Stimulated activated CD8-positive, alpha-beta memory T cell treated with anti-CD3 and anti-CD28 coated beads, Interleukin-7, amount 100 ng/mL, for 24 hours (primary cell): Measurements from ENCODE around the gene DYNLT2B.
A peak's percentile ranks its signal among the peaks of the same experiment; 100 is the strongest.
"Not testable (repeated sequence)": the region's sequence is repeated elsewhere in the genome, so short reads cannot be mapped to it uniquely, and the experiment has no call there.

ENCODE experiments used
- DNase-seq: peaks from one replicate; pipeline ENCODE4 v3.0.0-alpha.2; 2020; ENCODE audit warnings: low read depth

The DYNLT2B gene

GRCh38 chr3:196317687-196318467 is at the start of gene DYNLT2B:
DYNLT2B (minus strand) TSS chr3:196318240; CDS start chr3:196318152, 88 bp downstream.
- DNase-seq = peak; percentile 65

- no peak for DNase-seq
Measured at GRCh38 chr3:196365736-196366135, 47.7 kb upstream of the DYNLT2B start.

- DNase-seq = no peak
Measured at GRCh38 chr3:196360586-196360985, 42.5 kb upstream of the DYNLT2B start.

GRCh38 chr3:196358540-196358939 is 40.5 kb upstream of the DYNLT2B start:
- DNase-seq = not testable (repeated sequence)

- DNase-seq = no peak
Measured at GRCh38 chr3:196357905-196358304, 39.9 kb upstream of the DYNLT2B start.

GRCh38 chr3:196356556-196356955 is 38.5 kb upstream of the DYNLT2B start:
- DNase-seq = no peak

- no peak for DNase-seq
Measured at GRCh38 chr3:196355668-196356067, 37.6 kb upstream of the DYNLT2B start.

GRCh38 chr3:196354132-196354531 is 36.1 kb upstream of the DYNLT2B start:
- no peak for DNase-seq

GRCh38 chr3:196351541-196351940 is 33.5 kb upstream of the DYNLT2B start:
- DNase-seq = no peak

- no peak for DNase-seq
Measured at GRCh38 chr3:196350067-196350466, 32.0 kb upstream of the DYNLT2B start.

GRCh38 chr3:196348698-196349097 is 30.7 kb upstream of the DYNLT2B start:
- DNase-seq = no peak

GRCh38 chr3:196344663-196345062 is 26.6 kb upstream of the DYNLT2B start:
- no peak for DNase-seq

- not testable (repeated sequence) for DNase-seq
Measured at GRCh38 chr3:196343917-196344316, 25.9 kb upstream of the DYNLT2B start.

GRCh38 chr3:196341137-196341536 is 23.1 kb upstream of the DYNLT2B start:
- DNase-seq = no peak

GRCh38 chr3:196340466-196340865 is 22.4 kb upstream of the DYNLT2B start:
- DNase-seq = no peak

- no peak for DNase-seq
Measured at GRCh38 chr3:196339493-196340254, 21.6 kb upstream of the DYNLT2B start.

GRCh38 chr3:196339044-196339443 is 21.0 kb upstream of the DYNLT2B start:
- DNase-seq = no peak

- no peak for DNase-seq
Measured at GRCh38 chr3:196336319-196337145, 18.5 kb upstream of the DYNLT2B start.

GRCh38 chr3:196335503-196335948 is 17.5 kb upstream of the DYNLT2B start:
- no peak for DNase-seq

GRCh38 chr3:196334982-196335381 is 16.9 kb upstream of the DYNLT2B start:
- DNase-seq = no peak

- no peak for DNase-seq
Measured at GRCh38 chr3:196332168-196332567, 14.1 kb upstream of the DYNLT2B start.

- no peak for DNase-seq
Measured at GRCh38 chr3:196327405-196327804, 9.4 kb upstream of the DYNLT2B start.
